ENCODE results near the gene ALG6.
A peak's percentile ranks its signal among the peaks of the same experiment; 100 is the strongest.

The ALG6 gene

GRCh38 chr1:63321066-63321784, 46.2 kb upstream of the ALG6 start:
- in situ Hi-C loops (cut with HindIII; ENCODE audit: low sequenced_read_pairs): no loop called here
- no peak overlapping the region for H3K4me3 ChIP-seq (ENCODE audit: low read depth, low read length)
- DNase-seq (ENCODE audit: low read depth): no peak
- no peak for TF ChIP-seq CTCF (IDR thresholded peaks at IDR 0.05; ENCODE audit: low read depth, low read length, missing control alignments)

- no peak for DNase-seq (ENCODE audit: low read depth)
- in situ Hi-C loops (cut with HindIII; ENCODE audit: low sequenced_read_pairs): no loop called here
- peak overlapping the region; percentile 32 for H3K4me3 ChIP-seq (ENCODE audit: low read depth, low read length)
- TF ChIP-seq CTCF (IDR thresholded peaks at IDR 0.05; ENCODE audit: low read depth, low read length, missing control alignments): no peak
Measured at GRCh38 chr1:63321785-63322113, 45.7 kb upstream of the ALG6 start.

GRCh38 chr1:63322114-63322943, 45.1 kb upstream of the ALG6 start, which contains the start of gene FOXD3:
TSS of gene FOXD3 (plus strand) at chr1:63322567. CDS start at chr1:63323059, 492 bp downstream.
- peak within 1 kb of the TSS; percentile 32 for H3K4me3 ChIP-seq (ENCODE audit: low read depth, low read length)
- no peak for DNase-seq (ENCODE audit: low read depth)
- in situ Hi-C loops (cut with HindIII; ENCODE audit: low sequenced_read_pairs): no loop called here
- TF ChIP-seq CTCF (IDR thresholded peaks at IDR 0.05; ENCODE audit: low read depth, low read length, missing control alignments): no peak

- in situ Hi-C loops (cut with HindIII; ENCODE audit: low sequenced_read_pairs): no loop called here
- no peak overlapping the region for H3K4me3 ChIP-seq (ENCODE audit: low read depth, low read length)
- no peak for DNase-seq (ENCODE audit: low read depth)
Measured at GRCh38 chr1:63322944-63323864, 44.2 kb upstream of the ALG6 start.

GRCh38 chr1:63323865-63324778, 43.3 kb upstream of the ALG6 start:
- DNase-seq (ENCODE audit: low read depth): no peak
- no peak for TF ChIP-seq CTCF (IDR thresholded peaks at IDR 0.05; ENCODE audit: low read depth, low read length, missing control alignments)
- in situ Hi-C loops (cut with HindIII; ENCODE audit: low sequenced_read_pairs): no loop called here
- H3K4me3 ChIP-seq (ENCODE audit: low read depth, low read length): no peak overlapping the region

More at GRCh38 chr1:63322944-63323864, 44.2 kb upstream of the ALG6 start:
- TF ChIP-seq CTCF (IDR thresholded peaks at IDR 0.05; ENCODE audit: low read depth, low read length, missing control alignments): no peak

Measured in astrocyte of the cerebellum (primary cell).